ENCODE results near the gene SCRG1.

The SCRG1 gene

GRCh38 chr4:173370477-173371291 lies 28.2 kb downstream of the SCRG1 start, which contains the start of gene SAP30:
SAP30 (plus strand) TSS chr4:173370954; CDS start chr4:173371183, 229 bp downstream.
- in situ Hi-C loops (cut with MboI; ENCODE audit: low sequenced_read_pairs, unreplicated experiment): no loop called here

GRCh38 chr4:173370130-173370476 lies 28.8 kb downstream of the SCRG1 start:
- no peak for TF ChIP-seq CTCF (IDR thresholded peaks at IDR 0.05; ENCODE audit: borderline replicate concordance, control extremely low read depth, extremely low read depth, insufficient read depth, missing control alignments)
- peak; percentile 50 for DNase-seq (ENCODE audit: low spot score)
- in situ Hi-C loops (cut with MboI; ENCODE audit: low sequenced_read_pairs, unreplicated experiment): no loop called here

More at GRCh38 chr4:173370477-173371291, 28.2 kb downstream of the SCRG1 start, which contains the start of gene SAP30:
- no peak for TF ChIP-seq CTCF (IDR thresholded peaks at IDR 0.05; ENCODE audit: borderline replicate concordance, control extremely low read depth, extremely low read depth, insufficient read depth, missing control alignments)
- DNase-seq (ENCODE audit: low spot score): peak; percentile 94

GRCh38 chr4:173367946-173368345 lies 31.0 kb downstream of the SCRG1 start:
- TF ChIP-seq CTCF (IDR thresholded peaks at IDR 0.05; ENCODE audit: borderline replicate concordance, control extremely low read depth, extremely low read depth, insufficient read depth, missing control alignments): no peak
- in situ Hi-C loops (cut with MboI; ENCODE audit: low sequenced_read_pairs, unreplicated experiment): no loop called here
- no peak for DNase-seq (ENCODE audit: low spot score)

- in situ Hi-C loops (cut with MboI; ENCODE audit: low sequenced_read_pairs, unreplicated experiment): no loop called here
- peak; percentile 28 for DNase-seq (ENCODE audit: low spot score)
- no peak for TF ChIP-seq CTCF (IDR thresholded peaks at IDR 0.05; ENCODE audit: borderline replicate concordance, control extremely low read depth, extremely low read depth, insufficient read depth, missing control alignments)
Measured at GRCh38 chr4:173367285-173367684, 31.6 kb downstream of the SCRG1 start.

GRCh38 chr4:173365359-173365996 lies 33.4 kb downstream of the SCRG1 start:
- TF ChIP-seq CTCF (IDR thresholded peaks at IDR 0.05; ENCODE audit: borderline replicate concordance, control extremely low read depth, extremely low read depth, insufficient read depth, missing control alignments): no peak
- in situ Hi-C loops (cut with MboI; ENCODE audit: low sequenced_read_pairs, unreplicated experiment): no loop called here
- no peak for DNase-seq (ENCODE audit: low spot score)

GRCh38 chr4:173362666-173363065 lies 36.2 kb downstream of the SCRG1 start:
- TF ChIP-seq CTCF (IDR thresholded peaks at IDR 0.05; ENCODE audit: borderline replicate concordance, control extremely low read depth, extremely low read depth, insufficient read depth, missing control alignments): no peak
- in situ Hi-C loops (cut with MboI; ENCODE audit: low sequenced_read_pairs, unreplicated experiment): no loop called here
- DNase-seq (ENCODE audit: low spot score): no peak

Measured in GM13976 (cell line).